HG02571 (cell line): ENCODE measurements around the gene ARHGAP28.
"Not testable (repeated sequence)": the region's sequence is repeated elsewhere in the genome, so short reads cannot be mapped to it uniquely, and the experiment has no call there.

Experiments
- ATAC-seq: cut with Tn5 transposase; IDR thresholded peaks from one replicate; pipeline ENCODE4 v1.9.1; 2021; ENCODE audit warnings: mild to moderate bottlenecking, moderate library complexity; ENCODE audit not compliant: unreplicated experiment

The ARHGAP28 gene

DNA sequence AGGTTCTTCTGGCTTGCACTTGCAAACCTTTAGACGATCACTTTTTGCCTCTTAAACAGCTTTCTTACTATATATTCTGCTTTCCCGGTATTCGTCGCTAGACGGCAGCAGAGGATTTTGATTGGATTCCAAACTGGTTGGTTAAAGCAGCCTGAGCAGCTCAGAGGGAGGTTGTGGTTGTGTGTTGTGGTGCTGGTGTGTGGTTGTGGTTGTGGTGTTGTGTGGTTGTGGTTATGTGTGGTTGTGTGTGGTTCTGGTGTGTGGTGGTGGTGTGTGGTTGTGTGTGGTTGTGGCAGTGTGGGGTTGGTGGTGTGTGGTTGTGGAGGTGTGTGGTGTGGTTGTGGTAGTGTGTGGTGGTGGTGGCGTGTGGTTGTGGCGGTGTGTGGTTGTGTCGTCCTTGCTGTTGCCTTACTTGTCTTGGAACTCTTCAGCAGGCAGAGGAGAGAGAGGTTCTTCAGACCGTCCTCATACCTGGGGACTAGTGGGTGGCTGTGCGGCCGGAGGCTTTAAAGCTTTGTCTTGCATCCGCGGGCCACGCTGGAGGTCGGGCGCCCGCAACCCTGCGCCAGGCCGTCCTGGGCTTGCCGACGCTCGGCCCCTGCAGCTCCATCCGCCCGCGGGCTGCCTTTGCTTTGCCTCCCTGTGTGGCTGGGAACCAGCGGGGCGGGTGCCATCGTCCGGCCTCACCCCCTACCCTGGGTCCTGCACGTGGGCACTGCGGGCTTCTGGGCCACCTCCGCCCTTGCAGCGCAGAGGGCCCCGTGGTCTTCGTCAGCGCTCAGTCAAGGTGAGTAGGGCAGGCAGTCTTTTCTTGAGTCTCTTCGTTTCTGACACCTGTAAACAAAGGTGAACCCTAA, 190.8 kb downstream of the ARHGAP28 start:
- ATAC-seq: no peak

DNA sequence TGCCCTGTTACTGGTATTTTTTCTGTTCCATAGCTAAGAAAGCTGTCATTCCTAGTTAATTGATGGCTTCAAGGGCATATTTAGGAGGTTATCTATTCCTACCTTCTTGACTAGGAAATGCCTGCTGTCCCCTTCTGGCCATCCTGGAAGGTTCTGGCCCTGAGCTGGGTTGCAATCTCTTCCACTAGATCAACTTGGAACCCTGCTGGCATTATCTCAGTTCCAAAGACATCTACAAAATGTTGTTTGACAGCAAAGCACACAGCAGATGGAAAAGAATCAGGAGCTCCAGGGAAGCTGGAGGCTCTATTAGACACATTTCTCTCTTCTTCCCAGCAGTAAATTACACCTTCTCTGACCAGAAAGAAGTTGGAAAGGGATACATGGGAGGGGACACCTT, 192.1 kb downstream of the ARHGAP28 start:
- ATAC-seq: no peak

DNA sequence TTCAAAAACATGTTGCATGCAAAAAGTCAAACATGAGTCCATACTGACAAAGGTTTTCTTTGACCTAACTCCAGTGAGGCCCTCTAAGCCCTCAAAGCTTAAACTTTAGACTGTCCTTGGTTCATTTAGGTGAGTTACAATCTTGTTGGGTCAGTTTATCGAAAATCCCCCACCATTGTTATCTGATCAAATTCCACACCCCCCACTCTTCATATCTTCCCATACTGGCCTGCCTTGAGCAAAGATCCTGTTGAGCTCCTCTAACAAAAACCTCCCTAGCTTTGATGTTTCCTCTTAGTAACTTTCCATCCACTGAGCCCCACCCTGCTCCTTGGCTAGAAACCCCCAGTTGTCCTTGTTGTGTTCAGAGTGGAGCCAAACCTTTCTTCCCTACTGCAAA, 193.7 kb downstream of the ARHGAP28 start:
- ATAC-seq: no peak

DNA sequence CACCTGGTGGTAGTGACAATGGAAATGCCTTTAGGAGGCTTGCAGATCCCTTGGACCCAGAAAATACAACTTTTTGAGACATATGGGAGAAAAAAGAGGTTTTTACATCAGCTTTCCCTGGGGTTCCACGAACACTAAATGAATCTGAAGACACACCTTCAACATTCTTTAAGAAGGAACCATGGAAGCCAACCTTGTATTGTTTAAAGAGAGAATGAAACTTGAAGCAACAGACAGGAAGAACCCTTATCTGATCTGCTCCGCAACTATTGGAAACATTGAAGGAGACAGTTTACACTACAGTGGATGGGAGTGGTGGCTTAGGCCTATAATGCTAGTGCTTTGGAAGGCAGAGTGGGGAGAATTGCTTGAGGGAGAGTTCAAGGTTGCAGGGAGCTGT, 197.6 kb downstream of the ARHGAP28 start:
- no peak for ATAC-seq

DNA sequence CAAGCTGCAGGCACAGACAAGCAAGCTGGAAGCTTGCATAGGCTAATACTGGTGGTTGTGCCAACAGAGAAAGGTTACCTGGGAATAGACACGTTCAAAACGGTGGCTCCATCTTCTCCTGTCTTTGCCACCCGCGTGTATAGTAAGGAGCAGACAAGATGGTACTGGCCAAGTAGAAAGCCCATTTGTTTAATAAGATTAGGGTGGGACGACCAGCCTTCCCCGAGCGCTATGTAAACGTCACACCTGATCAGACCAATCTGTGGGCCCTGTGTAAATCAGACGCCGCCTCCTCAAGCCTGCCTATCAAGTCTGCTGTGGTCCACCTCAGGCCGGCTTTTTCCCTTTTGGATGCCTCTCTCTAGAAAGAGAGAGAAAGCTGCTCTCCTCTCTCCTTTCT, 198.8 kb downstream of the ARHGAP28 start:
- no peak for ATAC-seq

DNA sequence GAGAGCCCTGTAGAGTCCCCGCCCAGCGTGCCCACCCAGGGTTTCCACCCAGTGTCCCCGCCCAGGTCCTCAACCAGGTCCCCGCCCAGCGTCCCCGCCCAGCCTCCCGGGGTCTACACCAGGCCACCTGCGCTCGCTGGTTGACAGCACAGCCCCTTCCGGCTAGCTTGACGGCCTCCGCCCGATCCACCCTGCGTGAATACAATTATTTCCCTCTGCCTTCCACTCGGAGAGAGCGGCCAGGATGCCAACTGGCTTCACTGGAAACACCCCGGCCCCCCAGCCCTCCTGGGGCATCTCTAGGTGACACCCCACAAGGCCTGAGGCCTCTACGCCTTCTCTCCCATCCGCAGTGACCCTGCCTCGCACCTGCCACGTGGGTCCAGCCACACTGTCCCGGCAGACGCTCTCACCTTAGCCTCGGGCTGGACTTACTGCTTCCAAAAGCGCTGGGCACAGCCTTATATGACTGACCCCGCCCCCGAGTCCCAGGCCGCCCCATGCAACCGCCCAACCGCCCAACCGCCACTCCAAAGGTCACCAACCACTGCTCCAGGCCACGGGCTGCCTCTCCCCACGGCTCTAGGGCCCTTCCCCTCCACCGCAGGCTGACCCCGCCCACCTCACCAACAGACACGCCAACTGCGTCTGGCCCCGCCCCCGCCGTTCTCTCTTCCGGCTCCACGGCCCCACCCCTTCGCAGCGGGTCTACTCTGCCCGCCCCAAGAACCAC, 200.0 kb downstream of the ARHGAP28 start:
- ATAC-seq: no peak

DNA sequence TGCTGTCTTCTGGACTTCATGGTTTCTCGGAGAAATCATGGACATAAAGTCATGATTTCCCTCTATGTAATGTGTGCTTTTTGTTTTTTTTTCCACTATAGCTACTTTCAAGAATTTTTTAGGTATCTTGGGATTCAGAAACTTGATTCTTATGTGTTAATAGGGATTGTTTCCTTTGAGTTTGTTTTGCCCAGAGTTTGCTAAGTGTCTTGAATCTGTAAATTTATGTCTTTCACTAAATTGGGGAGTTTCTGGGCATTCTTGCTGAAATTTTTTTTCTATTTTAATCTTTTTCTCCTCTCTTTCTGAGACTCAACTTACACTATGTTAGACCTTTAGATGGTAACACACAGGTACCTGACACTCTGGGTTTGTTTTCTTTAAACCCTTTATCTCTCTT, 205.3 kb downstream of the ARHGAP28 start:
- no peak for ATAC-seq

DNA sequence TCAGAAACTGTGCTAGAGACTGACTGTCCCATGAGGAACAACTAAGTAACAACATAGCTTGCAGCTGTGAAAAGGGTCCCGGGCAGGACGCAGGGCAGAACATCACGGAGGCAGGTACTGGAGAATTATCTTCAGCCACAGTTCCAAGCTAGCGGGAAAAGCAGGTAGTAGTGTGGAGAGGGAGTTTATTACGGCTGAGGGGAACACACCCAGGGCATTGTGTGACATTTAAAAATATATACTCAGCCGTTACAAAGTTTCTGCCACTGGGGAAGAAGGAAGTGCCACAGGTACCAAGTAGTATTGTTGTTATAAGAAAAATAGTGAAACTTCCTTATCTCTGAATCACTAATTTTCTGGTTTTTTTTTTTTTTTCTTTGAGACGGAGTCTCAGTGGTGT, 208.5 kb downstream of the ARHGAP28 start:
- no peak for ATAC-seq

DNA sequence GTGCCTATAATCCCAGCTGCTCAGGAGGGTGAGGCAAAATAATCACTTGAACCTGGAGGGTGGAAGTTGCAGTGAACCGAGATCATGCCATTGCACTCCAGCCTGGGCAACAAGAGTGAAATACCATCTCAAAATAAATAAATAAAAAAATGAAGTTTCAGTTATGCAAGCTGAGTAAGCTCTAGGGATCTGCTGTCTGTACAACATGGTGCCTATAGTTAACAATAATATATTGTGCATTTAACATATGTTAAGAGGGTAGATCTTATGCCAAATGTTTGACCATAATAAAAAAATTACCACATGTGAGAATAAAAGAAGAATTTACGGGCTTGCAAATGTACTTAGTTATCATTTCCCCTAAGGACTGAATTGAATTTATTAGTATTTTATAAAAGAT, 208.9 kb downstream of the ARHGAP28 start:
- not testable (repeated sequence) for ATAC-seq

DNA sequence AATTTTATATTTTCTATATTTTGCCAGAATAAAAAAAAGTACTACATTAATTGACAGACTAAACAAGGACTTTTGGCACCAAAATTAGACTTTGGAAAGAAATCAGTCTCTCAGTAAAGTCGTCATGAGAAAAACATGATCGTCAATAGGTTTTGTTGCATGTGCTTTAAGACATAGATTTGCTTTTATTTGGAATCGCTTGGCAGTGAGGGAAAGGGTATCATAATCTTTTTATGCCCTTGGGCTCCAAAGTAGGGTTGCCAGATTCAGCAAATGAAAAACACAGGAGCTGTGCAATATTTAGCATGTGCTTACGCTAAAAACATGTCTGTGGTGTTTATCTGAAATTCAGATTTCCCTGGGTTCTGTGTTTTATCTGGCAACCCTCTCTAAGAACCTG, 210.5 kb downstream of the ARHGAP28 start:
- ATAC-seq: no peak

DNA sequence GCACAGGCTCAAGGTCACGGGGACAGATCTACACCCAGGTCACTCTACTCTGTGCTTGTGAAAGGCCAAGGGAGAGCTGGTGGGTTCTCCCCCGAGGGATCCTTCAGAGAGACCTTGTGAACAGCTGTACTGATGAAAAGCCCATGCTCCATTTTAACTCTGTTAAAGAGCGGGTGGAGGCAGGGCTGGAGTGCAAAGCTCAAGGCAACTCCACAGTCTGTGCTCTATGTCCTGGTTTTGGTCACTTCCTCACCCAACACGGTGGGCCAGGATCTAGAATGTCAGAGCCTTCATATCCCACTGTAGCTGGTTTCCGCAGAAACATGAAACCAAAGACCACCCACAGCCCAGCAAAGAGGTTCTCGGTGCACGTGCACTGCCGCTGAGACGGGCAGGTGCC, 210.9 kb downstream of the ARHGAP28 start:
- no peak for ATAC-seq

DNA sequence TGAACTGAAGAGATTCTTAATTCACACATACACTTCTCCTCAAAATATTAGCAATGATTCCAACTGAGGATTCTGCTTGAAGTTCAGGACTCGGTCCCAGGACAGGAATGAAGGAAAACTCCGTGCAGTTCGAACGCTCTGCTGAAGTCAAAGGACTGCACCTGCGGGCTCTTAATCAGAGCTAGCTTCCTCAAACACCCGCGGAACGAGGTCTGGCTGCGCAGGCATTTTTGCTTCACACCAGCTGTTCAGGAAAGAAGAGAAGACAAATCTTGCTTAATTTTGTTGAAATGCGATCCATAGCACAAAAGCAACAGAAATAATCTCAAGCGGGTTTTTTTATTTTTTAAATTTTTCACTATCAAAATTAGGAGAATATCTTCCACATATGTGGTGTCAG, 212.5 kb downstream of the ARHGAP28 start:
- ATAC-seq: no peak

DNA sequence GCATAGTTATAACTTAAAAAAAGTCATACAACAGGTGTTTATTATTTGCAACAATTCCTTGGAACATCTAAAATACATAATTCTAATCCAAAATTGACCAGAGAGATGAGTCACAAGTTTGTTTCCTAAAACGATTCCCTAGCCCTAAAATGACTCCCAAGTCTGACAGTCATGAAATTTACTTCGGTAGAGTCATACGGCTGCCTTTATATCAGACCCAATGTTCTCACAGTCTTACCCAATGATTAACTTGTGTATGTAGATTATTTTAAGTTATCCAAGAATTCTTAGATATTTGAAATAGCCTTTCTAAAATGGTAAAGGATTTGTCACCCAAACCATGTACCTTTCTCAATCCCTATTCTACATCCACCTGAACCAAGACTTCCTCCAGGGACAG, 213.2 kb downstream of the ARHGAP28 start:
- no peak for ATAC-seq

DNA sequence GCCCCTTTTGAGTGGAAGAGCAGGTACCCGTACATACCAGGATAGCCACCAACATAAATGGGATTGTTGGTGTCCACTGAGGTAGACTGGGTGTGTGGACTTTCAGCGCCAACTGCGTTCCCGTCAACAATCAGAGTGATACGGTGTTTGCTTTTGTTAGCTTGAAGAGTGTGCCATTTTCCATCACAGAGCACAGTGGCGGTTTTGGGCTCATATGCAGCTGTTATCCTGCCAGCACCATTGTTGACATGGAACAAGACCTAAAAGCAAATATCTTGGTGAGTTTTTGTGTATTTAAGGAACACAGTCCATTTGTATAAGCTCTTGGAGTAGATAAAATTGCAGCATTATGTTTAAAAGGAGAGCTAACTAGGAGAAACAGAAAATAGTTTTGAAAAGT, 213.6 kb downstream of the ARHGAP28 start:
- no peak for ATAC-seq

DNA sequence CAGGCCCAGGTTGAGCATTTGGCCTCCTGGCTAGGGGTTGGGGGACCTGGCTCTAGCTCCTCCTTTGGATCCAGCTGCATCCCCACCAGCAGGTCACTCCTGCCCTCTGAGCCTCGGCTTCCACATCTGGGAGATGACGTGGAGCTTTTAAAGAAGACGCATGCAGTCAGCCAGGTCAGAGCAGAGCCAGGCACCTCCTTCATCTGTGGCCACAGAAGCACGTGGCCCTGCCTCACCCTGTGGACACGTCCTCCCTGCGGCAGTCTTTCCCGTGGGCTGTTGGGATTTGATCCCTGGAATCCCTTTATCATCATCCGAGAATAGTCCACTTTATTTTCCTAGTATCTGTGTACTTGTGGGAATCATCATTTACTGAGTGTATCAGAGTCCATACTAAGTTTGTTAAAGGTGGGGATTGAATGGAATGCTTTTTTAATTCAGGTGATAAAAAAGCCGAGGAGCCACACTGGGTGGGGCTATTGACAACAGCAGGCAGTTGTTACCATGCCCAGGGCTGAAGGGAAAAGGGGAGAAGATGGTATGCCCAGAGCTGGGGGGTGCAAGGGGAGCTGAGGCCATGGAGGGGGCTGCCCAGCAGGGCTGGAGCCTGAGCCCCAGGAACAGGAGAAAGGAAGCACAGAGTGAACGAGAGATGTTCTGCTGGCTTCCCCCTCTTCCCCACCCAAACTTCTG, 218.0 kb downstream of the ARHGAP28 start:
- ATAC-seq: no peak

DNA sequence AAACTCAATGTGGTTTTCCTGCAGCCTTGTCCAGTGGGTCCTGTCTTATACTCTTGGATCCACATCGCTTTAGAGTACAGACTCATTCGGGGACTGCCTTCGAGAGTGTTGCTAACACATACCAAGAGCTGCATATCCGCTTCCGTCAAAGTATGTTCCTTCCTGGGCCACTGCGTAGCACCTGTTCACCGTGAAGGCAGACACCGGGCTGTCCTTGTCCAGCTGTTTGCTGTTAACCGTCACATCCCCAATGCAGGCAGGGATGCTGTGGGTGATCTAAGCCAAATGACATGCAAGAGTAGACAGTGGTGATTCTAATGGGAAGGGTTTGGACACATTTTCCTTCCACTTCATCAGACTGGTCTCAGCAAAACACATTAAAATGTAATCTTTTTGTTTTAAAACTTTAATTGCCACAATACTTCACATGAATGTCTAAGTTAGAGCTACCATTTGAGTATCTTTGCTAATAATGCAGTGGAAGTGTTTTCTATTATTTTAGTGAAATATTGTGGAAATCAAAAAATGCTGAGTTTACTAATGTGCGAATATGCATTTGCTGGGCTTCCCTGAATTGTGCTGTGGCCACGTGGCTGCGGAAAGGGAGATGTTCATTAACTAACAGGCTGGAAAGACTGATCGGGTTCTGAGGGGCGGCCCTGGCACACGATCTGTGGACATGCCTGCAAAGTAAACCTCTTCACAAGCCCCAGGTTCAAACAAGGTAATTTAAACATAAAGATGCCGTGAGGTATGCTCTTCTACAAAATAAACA, 219.0 kb downstream of the ARHGAP28 start:
- no peak for ATAC-seq

DNA sequence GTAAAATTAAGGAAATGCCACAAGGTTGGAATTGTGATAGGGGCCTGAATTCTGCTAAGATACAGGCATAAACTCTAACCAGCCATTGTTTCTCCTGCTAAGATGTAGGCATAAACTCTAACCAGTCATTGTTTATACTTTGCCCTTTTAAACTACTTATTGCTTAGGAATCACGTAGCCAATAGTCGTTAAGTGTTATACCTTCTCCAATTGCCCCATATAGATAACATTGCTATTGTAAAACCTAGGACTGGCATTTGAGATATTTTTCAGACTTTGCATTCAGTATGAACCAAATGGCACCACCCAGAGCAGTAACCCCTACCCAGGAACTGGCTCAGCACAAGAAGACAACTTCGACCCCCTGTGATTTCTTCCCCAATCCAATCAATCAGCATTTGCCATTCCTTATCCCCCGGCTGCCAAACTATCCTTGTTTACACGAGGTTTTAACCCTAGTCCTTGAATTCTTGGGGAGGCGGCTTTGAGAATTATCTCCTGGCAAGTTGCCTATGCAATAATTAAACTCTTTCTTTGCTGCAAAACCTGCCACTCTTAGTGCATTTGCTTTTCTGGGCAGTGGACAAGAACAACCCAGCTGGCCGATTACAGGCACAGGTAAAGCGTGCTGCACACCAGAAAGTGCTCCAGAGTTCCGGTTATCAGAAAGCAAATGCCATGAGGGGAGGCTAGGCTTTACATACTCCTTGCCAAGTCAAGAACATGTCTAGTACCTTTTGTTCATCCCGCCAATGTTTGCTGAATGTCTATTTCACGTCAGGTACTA, 220.5 kb downstream of the ARHGAP28 start:
- no peak for ATAC-seq

DNA sequence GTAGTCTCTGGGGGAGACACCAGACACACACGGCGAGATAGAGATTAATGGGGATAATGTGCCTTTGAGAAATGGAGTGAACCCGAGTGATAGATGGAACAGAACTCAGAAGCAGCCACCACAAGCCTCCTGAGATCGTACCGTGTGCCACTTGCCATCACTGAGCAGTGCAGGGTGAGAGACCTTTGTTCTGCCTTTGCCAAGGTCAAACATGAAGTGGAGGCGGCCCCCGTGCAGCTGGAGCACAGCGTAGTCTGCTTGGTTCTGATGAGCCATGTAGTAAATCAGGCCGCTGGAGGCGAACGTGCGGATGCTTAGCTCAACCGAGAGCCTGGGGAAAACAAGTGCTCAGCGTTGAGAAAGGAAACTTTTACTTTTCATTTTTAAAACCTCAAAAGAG, 221.1 kb downstream of the ARHGAP28 start:
- ATAC-seq: no peak

DNA sequence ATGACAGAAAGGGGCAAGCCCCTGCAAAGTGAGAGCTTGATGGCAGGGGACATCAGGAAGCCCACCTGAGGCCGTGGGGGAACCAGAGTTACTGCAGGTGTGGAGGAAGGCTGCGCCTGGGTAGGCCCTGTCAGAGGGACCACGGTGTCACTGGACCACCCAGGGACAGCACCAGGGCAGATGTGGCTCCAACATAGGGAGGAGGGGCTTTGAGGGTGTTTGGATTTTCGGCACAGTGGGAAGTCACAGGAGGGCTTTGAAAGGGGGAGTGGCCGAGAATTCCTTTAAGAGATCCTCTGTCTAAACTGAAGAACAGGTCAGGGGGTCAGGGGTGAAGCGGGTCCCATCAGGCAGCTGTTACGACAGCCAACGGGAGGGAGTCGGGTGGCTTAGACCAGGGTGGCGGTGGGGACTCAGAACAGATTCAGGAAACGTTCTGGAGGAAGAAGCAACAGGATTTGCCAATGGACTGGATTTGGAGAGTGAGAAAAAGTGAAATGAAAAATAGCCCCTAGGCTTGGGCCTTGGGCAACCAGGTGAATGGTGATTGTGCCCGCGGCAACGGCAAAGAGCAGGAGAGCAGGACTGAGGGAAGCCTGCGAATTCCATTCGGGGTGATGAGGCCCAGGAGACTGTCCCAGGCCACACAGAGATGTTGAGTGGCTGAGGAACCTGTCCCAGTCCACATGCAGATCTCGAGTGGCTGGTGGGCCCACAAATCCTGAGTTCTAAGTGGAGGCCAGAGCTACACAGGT, 222.0 kb downstream of the ARHGAP28 start:
- no peak for ATAC-seq

DNA sequence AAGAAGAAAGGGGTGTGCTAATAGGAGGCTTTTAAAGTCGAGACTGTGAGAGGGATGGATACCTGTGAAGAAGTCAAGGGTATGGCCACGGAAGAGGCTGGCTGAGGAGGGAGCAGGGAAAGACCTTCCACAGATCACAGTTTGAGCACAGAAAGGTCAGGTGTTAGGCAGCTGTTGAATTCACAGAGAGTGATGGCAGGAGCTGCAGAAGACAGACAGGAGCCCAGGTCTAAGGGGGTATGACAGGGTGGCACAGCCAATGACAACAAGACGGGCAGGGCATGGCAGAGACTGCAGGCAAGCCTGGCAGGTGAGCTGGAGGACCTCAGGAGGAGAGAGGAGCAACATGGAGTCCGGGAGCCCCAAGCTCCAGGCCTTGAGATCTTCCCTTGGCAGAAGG, 225.0 kb downstream of the ARHGAP28 start:
- ATAC-seq: no peak
